Activated CD4-positive, alpha-beta memory T cell treated with anti-CD3 and anti-CD28 coated beads for 36 hours (primary cell): ENCODE measurements around the gene KANK4. TPM values are rescaled to one million over a fixed set of nuclear protein-coding genes. Genes with fewer than 3 reads are reported as not detected.

Experiments
- CTCF ChIA-PET: fragments of 350-600 bp; sonication (Branson Sonifier 250); formaldehyde crosslinking; loops from one replicate; lab custom pipeline; 2021; ENCODE audit warnings: antibody characterized with exemption, inconsistent platforms; lab: Charles Lee
- POLR2A ChIA-PET: fragments of 350-600 bp; sonication (Branson Sonifier 250); formaldehyde crosslinking; loops from one replicate; lab custom pipeline; 2021; ENCODE audit warnings: antibody characterized with exemption; lab: Charles Lee
- DNase-seq: peaks from one replicate; pipeline ENCODE4 v3.0.0-alpha.2; 2020
- H3K27ac Mint-ChIP-seq: one replicate; pipeline ENCODE4 v1.8.0; 2021; ENCODE audit warnings: mixed read lengths
- H3K27me3 Mint-ChIP-seq: one replicate; pipeline ENCODE4 v1.8.0; 2021; ENCODE audit warnings: mixed read lengths
- H3K36me3 Mint-ChIP-seq: one replicate; pipeline ENCODE4 v1.8.0; 2021; ENCODE audit warnings: mixed read lengths
- H3K4me1 Mint-ChIP-seq: one replicate; pipeline ENCODE4 v1.8.0; 2021; ENCODE audit warnings: low read depth, mixed read lengths
- H3K4me3 Mint-ChIP-seq: one replicate; pipeline ENCODE4 v1.8.0; 2021; ENCODE audit warnings: mild to moderate bottlenecking, mixed read lengths
- H3K9me3 Mint-ChIP-seq: one replicate; pipeline ENCODE4 v1.8.0; 2021; ENCODE audit warnings: mixed read lengths
- intact Hi-C: fragments of 100-400 bp; cut with micrococcal nuclease; formaldehyde crosslinking; loops from one replicate; pipeline ENCODE4 v1.15.1; 2023
- total RNA-seq, 2 experiments: library from RNA; stranded (reverse); gene quantifications; one replicate each; pipeline ENCODE4 v1.2.3, GENCODE V29; 2021

The KANK4 gene
- total RNA-seq, 2 experiments from 2014 or later, result not detected

GRCh38 chr1:62237361-62237760 lies 81.9 kb downstream of the KANK4 start:
- no peaks in the 10 kb centered on the region for H3K9me3 Mint-ChIP-seq
- ChIA-PET CTCF (no interaction called here), POLR2A (no interaction called here)
- H3K4me3 Mint-ChIP-seq, result no peak overlapping the region
- intact Hi-C loops, result no loop called here
- no peak overlapping the region for H3K27ac Mint-ChIP-seq
- DNase-seq, result no peak
- H3K4me1 Mint-ChIP-seq, result no peaks in the 10 kb centered on the region
- no peaks in the 10 kb centered on the region for H3K36me3 Mint-ChIP-seq
- H3K27me3 Mint-ChIP-seq, result peaks cover 1% of the 10 kb centered on the region

- no peaks in the 10 kb centered on the region for H3K9me3 Mint-ChIP-seq
- ChIA-PET POLR2A (no interaction called here), CTCF (no interaction called here)
- H3K4me1 Mint-ChIP-seq, result no peaks in the 10 kb centered on the region
- peaks cover under 1% of the 10 kb centered on the region for H3K27me3 Mint-ChIP-seq
- no peak overlapping the region for H3K4me3 Mint-ChIP-seq
- no peaks in the 10 kb centered on the region for H3K36me3 Mint-ChIP-seq
- intact Hi-C loops, result no loop called here
- H3K27ac Mint-ChIP-seq, result no peak overlapping the region
- DNase-seq, result no peak
Measured at GRCh38 chr1:62235576-62235975, 83.7 kb downstream of the KANK4 start.

- CTCF ChIA-PET, result interaction anchor here (0.6 kb wide), 1 partner anchor 17 kb away, joined by 3 read pairs; no protein-coding TSS in a partner anchor
- POLR2A ChIA-PET, result no interaction called here
- intact Hi-C loops, result no loop called here
- Mint-ChIP-seq H3K4me1 (no peaks in the 10 kb centered on the region), H3K27me3 (peaks cover 2% of the 10 kb centered on the region), H3K4me3 (no peak overlapping the region), H3K36me3 (no peaks in the 10 kb centered on the region), H3K9me3 (no peaks in the 10 kb centered on the region), H3K27ac (no peak overlapping the region)
- DNase-seq, result no peak
Measured at GRCh38 chr1:62234688-62235087, 84.5 kb downstream of the KANK4 start.

- DNase-seq, result no peak
- H3K27me3 Mint-ChIP-seq, result peaks cover 2% of the 10 kb centered on the region
- CTCF ChIA-PET, result no interaction called here
- no peak overlapping the region for H3K4me3 Mint-ChIP-seq
- H3K9me3 Mint-ChIP-seq, result no peaks in the 10 kb centered on the region
- intact Hi-C loops, result no loop called here
- H3K36me3 Mint-ChIP-seq, result no peaks in the 10 kb centered on the region
- POLR2A ChIA-PET, result no interaction called here
- H3K27ac Mint-ChIP-seq, result no peak overlapping the region
- no peaks in the 10 kb centered on the region for H3K4me1 Mint-ChIP-seq
Measured at GRCh38 chr1:62233926-62234450, 85.2 kb downstream of the KANK4 start.

- intact Hi-C loops, result no loop called here
- DNase-seq, result no peak
- H3K4me3 Mint-ChIP-seq, result no peak overlapping the region
- CTCF ChIA-PET, result no interaction called here
- H3K4me1 Mint-ChIP-seq, result no peaks in the 10 kb centered on the region
- POLR2A ChIA-PET, result no interaction called here
- H3K36me3 Mint-ChIP-seq, result no peaks in the 10 kb centered on the region
- H3K27ac Mint-ChIP-seq, result no peak overlapping the region
- H3K9me3 Mint-ChIP-seq, result no peaks in the 10 kb centered on the region
- peaks cover 2% of the 10 kb centered on the region for H3K27me3 Mint-ChIP-seq
Measured at GRCh38 chr1:62232871-62233278, 86.4 kb downstream of the KANK4 start.

GRCh38 chr1:62230718-62231117 lies 88.5 kb downstream of the KANK4 start:
- no peak overlapping the region for H3K4me3 Mint-ChIP-seq
- POLR2A ChIA-PET, result no interaction called here
- DNase-seq, result no peak
- CTCF ChIA-PET, result no interaction called here
- peaks cover 2% of the 10 kb centered on the region for H3K27me3 Mint-ChIP-seq
- no peaks in the 10 kb centered on the region for H3K9me3 Mint-ChIP-seq
- no peaks in the 10 kb centered on the region for H3K4me1 Mint-ChIP-seq
- intact Hi-C loops, result no loop called here
- no peak overlapping the region for H3K27ac Mint-ChIP-seq
- H3K36me3 Mint-ChIP-seq, result no peaks in the 10 kb centered on the region

- intact Hi-C loops, result no loop called here
- CTCF ChIA-PET, result no interaction called here
- no peak for DNase-seq
- Mint-ChIP-seq H3K4me3 (no peak overlapping the region), H3K27me3 (peaks cover 2% of the 10 kb centered on the region), H3K27ac (no peak overlapping the region), H3K9me3 (no peaks in the 10 kb centered on the region), H3K36me3 (no peaks in the 10 kb centered on the region), H3K4me1 (no peaks in the 10 kb centered on the region)
- POLR2A ChIA-PET, result no interaction called here
Measured at GRCh38 chr1:62229932-62230331, 89.3 kb downstream of the KANK4 start.

GRCh38 chr1:62229468-62229867 lies 89.8 kb downstream of the KANK4 start:
- POLR2A ChIA-PET, result interaction anchor here (0.6 kb wide), 1 partner anchor 822 kb away, joined by 4 read pairs; no protein-coding TSS in a partner anchor
- no peak overlapping the region for H3K27ac Mint-ChIP-seq
- H3K27me3 Mint-ChIP-seq, result peaks cover 2% of the 10 kb centered on the region
- no peaks in the 10 kb centered on the region for H3K36me3 Mint-ChIP-seq
- H3K9me3 Mint-ChIP-seq, result no peaks in the 10 kb centered on the region
- H3K4me3 Mint-ChIP-seq, result no peak overlapping the region
- intact Hi-C loops, result no loop called here
- no peaks in the 10 kb centered on the region for H3K4me1 Mint-ChIP-seq
- no peak for DNase-seq
- CTCF ChIA-PET, result no interaction called here

GRCh38 chr1:62228883-62229187 lies 90.4 kb downstream of the KANK4 start:
- intact Hi-C loops, result no loop called here
- DNase-seq, result no peak
- Mint-ChIP-seq H3K27me3 (peaks cover 2% of the 10 kb centered on the region), H3K4me1 (no peaks in the 10 kb centered on the region), H3K27ac (no peak overlapping the region), H3K9me3 (no peaks in the 10 kb centered on the region), H3K4me3 (no peak overlapping the region), H3K36me3 (no peaks in the 10 kb centered on the region)
- ChIA-PET POLR2A (interaction anchor here (0.6 kb wide), 1 partner anchor 822 kb away, joined by 4 read pairs; no protein-coding TSS in a partner anchor), CTCF (no interaction called here)

GRCh38 chr1:62228136-62228882 lies 90.9 kb downstream of the KANK4 start:
- POLR2A ChIA-PET, result no interaction called here
- no peak overlapping the region for H3K27ac Mint-ChIP-seq
- H3K27me3 Mint-ChIP-seq, result peaks cover 2% of the 10 kb centered on the region
- no peaks in the 10 kb centered on the region for H3K36me3 Mint-ChIP-seq
- H3K4me1 Mint-ChIP-seq, result no peaks in the 10 kb centered on the region
- no peak overlapping the region for H3K4me3 Mint-ChIP-seq
- intact Hi-C loops, result no loop called here
- H3K9me3 Mint-ChIP-seq, result no peaks in the 10 kb centered on the region
- CTCF ChIA-PET, result no interaction called here
- no peak for DNase-seq

- Mint-ChIP-seq H3K36me3 (no peaks in the 10 kb centered on the region), H3K4me3 (no peak overlapping the region), H3K4me1 (no peaks in the 10 kb centered on the region), H3K27ac (no peak overlapping the region), H3K27me3 (peaks cover 2% of the 10 kb centered on the region), H3K9me3 (no peaks in the 10 kb centered on the region)
- ChIA-PET CTCF (no interaction called here), POLR2A (no interaction called here)
- intact Hi-C loops, result no loop called here
- no peak for DNase-seq
Measured at GRCh38 chr1:62227496-62227895, 91.7 kb downstream of the KANK4 start.

GRCh38 chr1:62224182-62224581 lies 95.1 kb downstream of the KANK4 start:
- Mint-ChIP-seq H3K36me3 (no peaks in the 10 kb centered on the region), H3K27me3 (no peaks in the 10 kb centered on the region), H3K27ac (no peak overlapping the region), H3K4me1 (no peaks in the 10 kb centered on the region), H3K9me3 (no peaks in the 10 kb centered on the region), H3K4me3 (no peak overlapping the region)
- DNase-seq, result no peak
- POLR2A ChIA-PET, result no interaction called here
- CTCF ChIA-PET, result no interaction called here
- intact Hi-C loops, result no loop called here

- Mint-ChIP-seq H3K9me3 (no peaks in the 10 kb centered on the region), H3K36me3 (no peaks in the 10 kb centered on the region), H3K4me3 (no peak overlapping the region), H3K27me3 (no peaks in the 10 kb centered on the region), H3K27ac (no peak overlapping the region), H3K4me1 (no peaks in the 10 kb centered on the region)
- ChIA-PET POLR2A (no interaction called here), CTCF (no interaction called here)
- intact Hi-C loops, result no loop called here
- no peak for DNase-seq
Measured at GRCh38 chr1:62222321-62222720, 96.9 kb downstream of the KANK4 start.
